Panc1 (cell line): Measurements from ENCODE around the gene PPARD.

Source experiments
- CTCF ChIP-seq: fragments of 450-650 bp; IDR thresholded peaks from 2 replicates; pipeline ENCODE4 v1.5.1; 2017; ENCODE audit warnings: mild to moderate bottlenecking
- SIN3A ChIP-seq: IDR thresholded peaks from 2 replicates; pipeline ENCODE4 v1.6.1; 2012; ENCODE audit warnings: low read depth, mild to moderate bottlenecking, low read length, moderate library complexity, borderline replicate concordance; ENCODE audit not compliant: insufficient read depth

DNA sequence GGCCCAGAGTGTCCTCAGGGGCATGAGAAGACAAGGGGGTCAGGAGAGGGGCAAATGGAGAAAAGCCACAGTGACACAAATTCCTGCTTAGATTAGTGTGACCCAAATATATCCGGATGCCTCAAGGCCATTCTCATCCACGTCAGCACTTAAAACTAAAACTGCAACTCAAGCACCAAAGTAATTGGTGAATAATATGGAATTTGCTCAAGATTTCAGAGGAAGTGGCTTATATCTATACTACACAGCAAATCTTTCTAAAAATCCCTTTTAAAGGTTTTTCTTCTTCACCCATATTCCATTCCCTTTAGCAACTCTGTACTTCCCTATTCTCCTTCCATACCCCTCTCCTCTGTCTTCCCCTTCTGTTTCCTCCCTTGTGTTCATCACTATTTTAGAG, 29.6 kb upstream of the PPARD start:
- TF ChIP-seq CTCF: no peak
- no peak for TF ChIP-seq SIN3A
